Measurements from ENCODE around the gene DCDC2C.
A peak's percentile ranks its signal among the peaks of the same experiment; 100 is the strongest.

Gene DCDC2C

GRCh38 chr2:3712831-3713503 is 9.6 kb downstream of the DCDC2C start:
- no peak for DNase-seq

GRCh38 chr2:3718679-3719078 is 15.3 kb downstream of the DCDC2C start:
- no peak for DNase-seq

- DNase-seq, result no peak
Observed at GRCh38 chr2:3725002-3725401, 21.6 kb downstream of the DCDC2C start.

- DNase-seq, result no peak
Observed at GRCh38 chr2:3725458-3726250, 22.3 kb downstream of the DCDC2C start.

- no peak for DNase-seq
Observed at GRCh38 chr2:3726511-3726910, 23.1 kb downstream of the DCDC2C start.

- no peak for DNase-seq
Observed at GRCh38 chr2:3727397-3728045, 24.1 kb downstream of the DCDC2C start.

GRCh38 chr2:3728104-3729054 is 25.0 kb downstream of the DCDC2C start:
- DNase-seq, result peak; percentile 56

GRCh38 chr2:3729055-3729448 is 25.7 kb downstream of the DCDC2C start:
- DNase-seq, result no peak

GRCh38 chr2:3729786-3730185 is 26.4 kb downstream of the DCDC2C start:
- no peak for DNase-seq

- DNase-seq, result no peak
Observed at GRCh38 chr2:3730646-3731045, 27.3 kb downstream of the DCDC2C start.

- DNase-seq, result no peak
Observed at GRCh38 chr2:3731829-3732228, 28.5 kb downstream of the DCDC2C start.

GRCh38 chr2:3736112-3736511 is 32.7 kb downstream of the DCDC2C start:
- no peak for DNase-seq

GRCh38 chr2:3737128-3737527 is 33.8 kb downstream of the DCDC2C start:
- DNase-seq, result no peak

GRCh38 chr2:3738454-3738853 is 35.1 kb downstream of the DCDC2C start:
- peak; percentile 6 for DNase-seq

- no peak for DNase-seq
Observed at GRCh38 chr2:3739313-3739712, 35.9 kb downstream of the DCDC2C start.

GRCh38 chr2:3741396-3741795 is 38.0 kb downstream of the DCDC2C start:
- no peak for DNase-seq

GRCh38 chr2:3741867-3742602 is 38.7 kb downstream of the DCDC2C start:
- DNase-seq, result no peak

GRCh38 chr2:3742743-3743508 is 39.6 kb downstream of the DCDC2C start:
- no peak for DNase-seq

- DNase-seq, result no peak
Observed at GRCh38 chr2:3743951-3744555, 40.7 kb downstream of the DCDC2C start.

GRCh38 chr2:3745920-3746319 is 42.5 kb downstream of the DCDC2C start:
- no peak for DNase-seq
